ENCODE results near the gene PLCH1.

- no peak for TF ChIP-seq POLR2A (IDR thresholded peaks at IDR 0.05)
- no peak for TF ChIP-seq CTCF (IDR thresholded peaks at IDR 0.05)
Observed at GRCh38 chr3:155639462-155640055, 105.3 kb downstream of the PLCH1 start.

All from uterus (tissue), 2 donors.